ENCODE data around the gene RUNX1.

RUNX1 gene

DNA sequence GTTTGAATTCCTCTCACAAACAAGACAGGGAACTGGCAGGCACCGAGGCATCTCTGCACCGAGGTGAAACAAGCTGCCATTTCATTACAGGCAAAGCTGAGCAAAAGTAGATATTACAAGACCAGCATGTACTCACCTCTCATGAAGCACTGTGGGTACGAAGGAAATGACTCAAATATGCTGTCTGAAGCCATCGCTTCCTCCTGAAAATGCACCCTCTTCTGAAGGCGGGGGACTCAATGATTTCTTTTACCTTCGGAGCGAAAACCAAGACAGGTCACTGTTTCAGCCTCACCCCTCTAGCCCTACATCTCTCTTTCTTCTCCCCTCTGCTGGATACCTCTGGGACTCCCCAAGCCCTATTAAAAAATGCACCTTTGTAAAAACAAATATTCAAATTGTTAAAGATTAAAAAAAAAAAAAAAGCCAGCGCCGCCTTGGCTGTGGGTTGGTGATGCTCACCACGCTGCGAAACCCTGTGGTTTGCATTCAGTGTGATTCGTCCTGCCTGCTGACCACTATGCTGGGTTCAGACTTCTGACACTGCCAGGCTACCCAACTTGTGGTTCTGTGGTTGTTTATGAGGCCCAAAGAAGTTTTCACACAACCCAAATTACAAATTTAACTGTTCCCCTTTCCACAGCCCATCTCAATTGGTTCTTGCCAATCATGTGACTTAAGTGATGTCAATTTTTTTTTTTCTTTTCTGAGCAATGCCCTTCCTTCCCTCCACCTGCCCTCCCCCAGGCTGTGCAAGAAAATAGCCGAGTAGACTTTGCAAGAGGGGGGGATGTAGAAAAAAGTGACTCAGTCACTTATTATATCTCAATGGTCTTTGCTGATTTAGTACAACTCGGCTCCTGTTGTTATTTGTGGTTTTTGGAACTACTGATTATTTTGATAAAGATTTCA lies at the start of gene RUNX1:
TSS of gene RUNX1 (minus strand) at position 597 of the 912 bp plus-strand sequence.
- Histone ChIP-seq H3K4me1 (ENCODE audit: low read length) (peaks cover 70% of the 10 kb centered on the region), H3K4me3 (ENCODE audit: low read length) (peak within 1 kb of the TSS; percentile 89), H3K79me2 (ENCODE audit: low read length) (peaks cover 45% of the 10 kb centered on the region), H4K20me1 (ENCODE audit: insufficient read depth, low read length) (peaks cover 26% of the 10 kb centered on the region), H2AFZ (ENCODE audit: low read depth, low read length) (no peak within 1 kb of the TSS), H3K27me3 (ENCODE audit: low read depth, low read length) (peaks cover 7% of the 10 kb centered on the region; the same call in 1 of the 2 replicates), H3K9me3 (ENCODE audit: insufficient read depth, low read length) (no peaks in the 10 kb centered on the region), H3K4me2 (ENCODE audit: low read length) (peak within 1 kb of the TSS; percentile 97), H3K36me3 (replicated peaks; ENCODE audit: low read depth, low read length) (peaks cover 25% of the 10 kb centered on the region), H3K27ac (ENCODE audit: low read length) (peak within 1 kb of the TSS; percentile 94), H3K9ac (ENCODE audit: low read length) (peak within 1 kb of the TSS; percentile 93)
- TF ChIP-seq, protein P1, sequence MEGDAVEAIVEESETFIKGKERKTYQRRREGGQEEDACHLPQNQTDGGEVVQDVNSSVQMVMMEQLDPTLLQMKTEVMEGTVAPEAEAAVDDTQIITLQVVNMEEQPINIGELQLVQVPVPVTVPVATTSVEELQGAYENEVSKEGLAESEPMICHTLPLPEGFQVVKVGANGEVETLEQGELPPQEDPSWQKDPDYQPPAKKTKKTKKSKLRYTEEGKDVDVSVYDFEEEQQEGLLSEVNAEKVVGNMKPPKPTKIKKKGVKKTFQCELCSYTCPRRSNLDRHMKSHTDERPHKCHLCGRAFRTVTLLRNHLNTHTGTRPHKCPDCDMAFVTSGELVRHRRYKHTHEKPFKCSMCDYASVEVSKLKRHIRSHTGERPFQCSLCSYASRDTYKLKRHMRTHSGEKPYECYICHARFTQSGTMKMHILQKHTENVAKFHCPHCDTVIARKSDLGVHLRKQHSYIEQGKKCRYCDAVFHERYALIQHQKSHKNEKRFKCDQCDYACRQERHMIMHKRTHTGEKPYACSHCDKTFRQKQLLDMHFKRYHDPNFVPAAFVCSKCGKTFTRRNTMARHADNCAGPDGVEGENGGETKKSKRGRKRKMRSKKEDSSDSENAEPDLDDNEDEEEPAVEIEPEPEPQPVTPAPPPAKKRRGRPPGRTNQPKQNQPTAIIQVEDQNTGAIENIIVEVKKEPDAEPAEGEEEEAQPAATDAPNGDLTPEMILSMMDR (IDR thresholded peaks at IDR 0.05; ENCODE audit: low read depth, low read length) = no peak
- no peak for TF ChIP-seq EZH2phosphoT487 (IDR thresholded peaks at IDR 0.05; ENCODE audit: low read depth)

GRCh38 chr21:35097525-35097924 lies 48.4 kb upstream of the RUNX1 start:
- TF ChIP-seq, protein P1 (IDR thresholded peaks at IDR 0.05; ENCODE audit: low read depth, low read length) = no peak
- TF ChIP-seq EZH2phosphoT487 (IDR thresholded peaks at IDR 0.05; ENCODE audit: low read depth) = no peak
- Histone ChIP-seq H4K20me1 (ENCODE audit: insufficient read depth, low read length) (no peaks in the 10 kb centered on the region), H3K4me2 (ENCODE audit: low read length) (peak overlapping the region; percentile 41), H3K79me2 (ENCODE audit: low read length) (no peaks in the 10 kb centered on the region), H3K9me3 (ENCODE audit: insufficient read depth, low read length) (no peaks in the 10 kb centered on the region), H3K4me3 (ENCODE audit: low read length) (no peak overlapping the region), H3K36me3 (replicated peaks; ENCODE audit: low read depth, low read length) (no peaks in the 10 kb centered on the region), H3K27ac (ENCODE audit: low read length) (no peak overlapping the region), H2AFZ (ENCODE audit: low read depth, low read length) (no peak overlapping the region), H3K27me3 (ENCODE audit: low read depth, low read length) (no peaks in the 10 kb centered on the region), H3K4me1 (ENCODE audit: low read length) (peaks cover 25% of the 10 kb centered on the region), H3K9ac (ENCODE audit: low read length) (no peak overlapping the region)

DNA sequence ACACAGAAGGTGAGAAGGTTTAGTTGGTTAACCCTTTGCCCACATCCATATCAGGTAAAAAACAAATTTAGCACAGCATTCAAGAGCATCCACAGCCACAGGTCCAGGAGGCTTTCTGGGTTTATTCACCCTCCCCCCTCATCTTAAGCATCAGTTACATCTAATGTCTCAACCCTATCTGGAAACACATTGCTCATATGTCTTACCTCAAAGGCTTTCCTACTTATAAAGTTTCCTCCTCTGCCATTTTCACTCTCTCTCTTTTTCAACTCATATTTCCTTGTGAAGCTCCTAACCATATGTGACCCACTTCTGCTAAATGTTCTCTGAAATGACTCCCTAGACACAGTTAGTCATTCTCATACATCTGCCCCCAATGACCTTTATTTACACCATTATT lies 47.9 kb upstream of the RUNX1 start:
- no peaks in the 10 kb centered on the region for H3K36me3 ChIP-seq (replicated peaks; ENCODE audit: low read depth, low read length)
- H3K9me3 ChIP-seq (ENCODE audit: insufficient read depth, low read length) = no peaks in the 10 kb centered on the region
- no peaks in the 10 kb centered on the region for H3K79me2 ChIP-seq (ENCODE audit: low read length)
- H3K9ac ChIP-seq (ENCODE audit: low read length) = no peak overlapping the region
- no peaks in the 10 kb centered on the region for H4K20me1 ChIP-seq (ENCODE audit: insufficient read depth, low read length)
- H3K4me2 ChIP-seq (ENCODE audit: low read length) = peak overlapping the region; percentile 41
- H3K4me3 ChIP-seq (ENCODE audit: low read length) = no peak overlapping the region
- H3K4me1 ChIP-seq (ENCODE audit: low read length) = peaks cover 19% of the 10 kb centered on the region
- TF ChIP-seq, protein P1 (IDR thresholded peaks at IDR 0.05; ENCODE audit: low read depth, low read length) = no peak
- TF ChIP-seq EZH2phosphoT487 (IDR thresholded peaks at IDR 0.05; ENCODE audit: low read depth) = no peak
- no peaks in the 10 kb centered on the region for H3K27me3 ChIP-seq (ENCODE audit: low read depth, low read length)
- no peak overlapping the region for H2AFZ ChIP-seq (ENCODE audit: low read depth, low read length)
- H3K27ac ChIP-seq (ENCODE audit: low read length) = no peak overlapping the region

DNA sequence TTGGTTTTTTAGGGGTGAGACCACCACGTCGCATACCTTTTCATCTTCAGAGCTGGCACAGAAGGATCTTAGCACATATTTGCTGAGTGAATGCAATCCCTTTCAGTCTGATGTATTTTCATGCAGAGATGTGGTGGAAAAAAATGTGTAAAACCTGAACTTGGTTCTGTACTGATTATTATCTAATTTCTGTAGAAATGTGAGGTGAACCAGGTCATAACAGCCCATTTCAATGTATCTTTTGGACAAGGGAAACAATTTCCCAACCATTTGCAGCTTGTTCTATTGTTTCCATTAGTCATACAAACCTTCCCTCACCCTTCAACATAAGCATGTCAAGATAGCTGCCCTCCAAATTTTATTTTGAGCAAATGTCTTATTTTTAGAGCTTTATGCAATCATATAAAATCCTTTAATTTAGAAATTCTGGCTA lies 46.8 kb upstream of the RUNX1 start:
- H3K9ac ChIP-seq (ENCODE audit: low read length) = no peak overlapping the region
- no peaks in the 10 kb centered on the region for H3K79me2 ChIP-seq (ENCODE audit: low read length)
- no peak overlapping the region for H3K27ac ChIP-seq (ENCODE audit: low read length)
- no peaks in the 10 kb centered on the region for H3K9me3 ChIP-seq (ENCODE audit: insufficient read depth, low read length)
- no peak for TF ChIP-seq EZH2phosphoT487 (IDR thresholded peaks at IDR 0.05; ENCODE audit: low read depth)
- TF ChIP-seq, protein P1 (IDR thresholded peaks at IDR 0.05; ENCODE audit: low read depth, low read length) = no peak
- H3K27me3 ChIP-seq (ENCODE audit: low read depth, low read length) = no peaks in the 10 kb centered on the region
- H3K4me2 ChIP-seq (ENCODE audit: low read length) = no peak overlapping the region
- H3K36me3 ChIP-seq (replicated peaks; ENCODE audit: low read depth, low read length) = no peaks in the 10 kb centered on the region
- H3K4me3 ChIP-seq (ENCODE audit: low read length) = no peak overlapping the region
- H2AFZ ChIP-seq (ENCODE audit: low read depth, low read length) = no peak overlapping the region
- peaks cover 16% of the 10 kb centered on the region for H3K4me1 ChIP-seq (ENCODE audit: low read length)
- H4K20me1 ChIP-seq (ENCODE audit: insufficient read depth, low read length) = no peaks in the 10 kb centered on the region
